Trophoblast cell (in vitro differentiated cells and primary cell): ENCODE data around the gene MTR.

Experiments used
- DNase-seq, 2 donors: peaks; one replicate each; pipeline ENCODE4 v3.0.0-alpha.2; 2016
- H2AFZ ChIP-seq: 2 replicates; pipeline ENCODE4 v1.6.1; 2013; ENCODE audit warnings: low read length, moderate library complexity, mild to moderate bottlenecking; ENCODE audit not compliant: insufficient read depth, poor library complexity
- H2AK5ac ChIP-seq: 2 replicates; pipeline ENCODE4 v1.6.1; 2013; ENCODE audit warnings: mild to moderate bottlenecking, low read length
- H2BK120ac ChIP-seq: 2 replicates; pipeline ENCODE4 v1.6.1; 2013; ENCODE audit warnings: low read length, mild to moderate bottlenecking, moderate library complexity; ENCODE audit not compliant: insufficient read depth, poor library complexity
- H2BK12ac ChIP-seq: 2 replicates; pipeline ENCODE4 v1.6.1; 2013; ENCODE audit warnings: mild to moderate bottlenecking, low read length, moderate library complexity
- H2BK5ac ChIP-seq: 2 replicates; pipeline ENCODE4 v1.6.1; 2013; ENCODE audit warnings: low read length, low read depth, moderate library complexity, mild to moderate bottlenecking; ENCODE audit not compliant: poor library complexity
- H3K14ac ChIP-seq: 2 replicates; pipeline ENCODE4 v1.6.1; 2013; ENCODE audit warnings: mild to moderate bottlenecking, low read length
- H3K18ac ChIP-seq: 2 replicates; pipeline ENCODE4 v1.6.1; 2013; ENCODE audit warnings: mild to moderate bottlenecking, low read length
- H3K23ac ChIP-seq: 2 replicates; pipeline ENCODE4 v1.6.1; 2013; ENCODE audit warnings: low read length
- H3K27ac ChIP-seq: 2 replicates; pipeline ENCODE4 v1.5.1; 2013; ENCODE audit warnings: low read depth, mild to moderate bottlenecking, inconsistent platforms, low read length, moderate library complexity
- H3K27me3 ChIP-seq: 2 replicates; pipeline ENCODE4 v1.6.1; 2013; ENCODE audit warnings: inconsistent platforms, mild to moderate bottlenecking, low read length, moderate library complexity; ENCODE audit not compliant: insufficient read depth
- H3K36me3 ChIP-seq, 2 experiments: 1 replicate in 1 of 2; 2 replicates in 1 of 2; pipeline ENCODE4 v1.6.1; 2013; ENCODE audit warnings: low read length in 2 of 2, mild to moderate bottlenecking in 2 of 2, moderate library complexity in 1 of 2; ENCODE audit not compliant: insufficient read depth in 2 of 2, control insufficient read depth in 1 of 2
- H3K4ac ChIP-seq: 2 replicates; pipeline ENCODE4 v1.6.1; 2013; ENCODE audit warnings: low read depth, mild to moderate bottlenecking, low read length, moderate library complexity
- H3K4me1 ChIP-seq, 2 experiments: 1 replicate in 1 of 2; 2 replicates in 1 of 2; pipeline ENCODE4 v1.6.1; 2013; ENCODE audit warnings: low read length in 2 of 2, mild to moderate bottlenecking in 2 of 2, moderate library complexity in 1 of 2; ENCODE audit not compliant: insufficient read depth in 2 of 2, control insufficient read depth in 1 of 2
- H3K4me2 ChIP-seq: 2 replicates; pipeline ENCODE4 v1.6.1; 2013; ENCODE audit warnings: inconsistent platforms, mild to moderate bottlenecking, low read length, moderate library complexity
- H3K4me3 ChIP-seq: 2 replicates; pipeline ENCODE4 v1.5.1; 2013; ENCODE audit warnings: mild to moderate bottlenecking, low read depth, low read length, inconsistent platforms
- H3K79me1 ChIP-seq: one replicate; pipeline ENCODE4 v1.6.1; 2013; ENCODE audit warnings: low read length
- H3K79me2 ChIP-seq: 2 replicates; pipeline ENCODE4 v1.6.1; 2013; ENCODE audit warnings: low read length, mild to moderate bottlenecking; ENCODE audit not compliant: control insufficient read depth, insufficient read depth, poor library complexity
- H3K9ac ChIP-seq: 2 replicates; pipeline ENCODE4 v1.6.1; 2013; ENCODE audit warnings: mild to moderate bottlenecking, low read length
- H3K9me3 ChIP-seq: 2 replicates; pipeline ENCODE4 v1.6.1; 2013; ENCODE audit warnings: low read depth, mild to moderate bottlenecking, control low read depth, inconsistent platforms, low read length; ENCODE audit not compliant: insufficient read depth
- H4K12ac ChIP-seq: 2 replicates; pipeline ENCODE4 v1.6.1; 2013; ENCODE audit warnings: low read depth, mild to moderate bottlenecking, low read length, moderate library complexity
- H4K8ac ChIP-seq: 2 replicates; pipeline ENCODE4 v1.6.1; 2013; ENCODE audit warnings: low read depth, mild to moderate bottlenecking, low read length, moderate library complexity
- H4K91ac ChIP-seq: one replicate; pipeline ENCODE4 v1.6.1; 2013; ENCODE audit warnings: low read depth, mild to moderate bottlenecking, low read length, moderate library complexity
- WGBS: extraction: QIAGEN DNeasy Blood & Tissue Kit; methylation state at CpG from one replicate; pipeline ENCODE4 v1.1.7; 2013; ENCODE audit warnings: missing lambda C conversion rate; ENCODE audit not compliant: insufficient read length, insufficient coverage; ENCODE audit errors: extremely low coverage; 5-methylcytosine and 5-hydroxymethylcytosine counted together

MTR gene

DNA sequence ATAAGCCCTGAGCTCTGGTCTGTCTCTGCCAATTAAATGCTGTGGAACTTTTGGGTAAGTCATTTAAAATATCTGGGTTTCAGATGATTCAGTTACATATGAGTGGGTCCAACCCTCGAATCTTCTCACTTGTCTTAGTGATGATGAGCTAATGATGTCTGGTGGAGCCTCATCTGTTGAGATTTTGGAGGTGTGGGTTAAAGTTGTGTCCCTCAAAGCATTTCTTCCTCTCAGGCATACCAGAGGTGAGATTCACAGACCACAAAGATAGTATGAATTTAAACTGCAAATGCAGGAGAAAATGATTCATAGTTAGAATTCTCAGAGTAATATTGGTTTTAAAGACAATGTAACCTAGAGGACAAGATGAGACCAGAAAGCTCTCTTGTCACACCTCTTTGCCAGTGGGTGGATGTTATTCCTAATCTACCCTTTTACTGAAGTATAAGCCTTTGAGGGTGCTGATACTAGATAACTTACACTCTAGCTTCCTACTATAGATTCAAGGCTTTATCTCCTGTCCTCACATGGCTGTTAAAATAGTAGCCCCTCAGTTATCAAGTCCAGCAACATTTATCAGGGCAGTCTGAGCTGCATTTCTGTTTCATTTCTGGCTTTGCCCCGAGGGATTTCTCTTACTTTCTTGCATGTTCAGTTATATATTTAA lies 118.4 kb downstream of the MTR start:
- no peak for DNase-seq
- Histone ChIP-seq H3K36me3 (peaks cover 0 to 3% of the 10 kb centered on the region in 2 experiments), H3K14ac (no peak overlapping the region), H2BK12ac (no peak overlapping the region), H3K27me3 (no peaks in the 10 kb centered on the region), H4K12ac (no peak overlapping the region), H4K8ac (no peak overlapping the region), H3K23ac (no peak overlapping the region), H4K91ac (no peak overlapping the region), H2BK120ac (no peak overlapping the region), H3K79me1 (no peaks in the 10 kb centered on the region), H3K4ac (no peak overlapping the region), H3K4me2 (no peak overlapping the region), H3K18ac (no peak overlapping the region), H3K4me1 (no peaks in the 10 kb centered on the region), H3K4me3 (no peak overlapping the region), H2AK5ac (no peak overlapping the region), H3K9me3 (no peaks in the 10 kb centered on the region), H3K9ac (no peak overlapping the region), H3K79me2 (no peaks in the 10 kb centered on the region), H2BK5ac (no peak overlapping the region), H3K27ac (no peak overlapping the region), H2AFZ (no peak overlapping the region)
- WGBS = no CpG with 5 or more reads among the region's 2 CpGs

- Histone ChIP-seq H2BK120ac (no peak overlapping the region), H3K79me1 (no peaks in the 10 kb centered on the region), H3K4me2 (no peak overlapping the region), H3K79me2 (no peaks in the 10 kb centered on the region), H3K14ac (no peak overlapping the region), H3K9me3 (peaks cover 1% of the 10 kb centered on the region), H3K36me3 (peaks cover 0 to 5% of the 10 kb centered on the region in 2 experiments), H2AK5ac (no peak overlapping the region), H3K4me3 (no peak overlapping the region), H3K4me1 (no peaks in the 10 kb centered on the region), H4K12ac (no peak overlapping the region), H3K4ac (no peak overlapping the region), H3K9ac (peak overlapping the region; percentile 40), H3K27ac (no peak overlapping the region), H2BK5ac (no peak overlapping the region), H4K91ac (no peak overlapping the region), H3K18ac (no peak overlapping the region), H4K8ac (no peak overlapping the region), H2AFZ (no peak overlapping the region), H3K27me3 (no peaks in the 10 kb centered on the region), H3K23ac (no peak overlapping the region), H2BK12ac (no peak overlapping the region)
- DNase-seq = no peak
- no CpG with 5 or more reads among the region's 2 CpGs for WGBS
These were observed 119.3 kb downstream of the MTR start for GRCh38 chr1:236914375-236914774.

GRCh38 chr1:236916131-236916800 lies 121.2 kb downstream of the MTR start:
- peak in 1 of 2 donors; percentile 30 for DNase-seq
- Histone ChIP-seq H3K79me2 (no peaks in the 10 kb centered on the region), H3K9me3 (peaks cover 3% of the 10 kb centered on the region), H2AK5ac (no peak overlapping the region), H3K14ac (no peak overlapping the region), H3K4me3 (no peak overlapping the region), H4K91ac (no peak overlapping the region), H2BK5ac (no peak overlapping the region), H3K79me1 (no peaks in the 10 kb centered on the region), H2AFZ (no peak overlapping the region), H3K4ac (no peak overlapping the region), H4K12ac (no peak overlapping the region), H3K36me3 (peaks cover 0 to 6% of the 10 kb centered on the region in 2 experiments), H2BK12ac (no peak overlapping the region), H3K18ac (no peak overlapping the region), H3K27me3 (no peaks in the 10 kb centered on the region), H2BK120ac (no peak overlapping the region), H3K9ac (no peak overlapping the region), H3K23ac (no peak overlapping the region), H3K4me2 (no peak overlapping the region), H3K4me1 (no peaks in the 10 kb centered on the region), H4K8ac (no peak overlapping the region), H3K27ac (no peak overlapping the region)
- WGBS = 100% methylated on average over 2 of the region's 5 CpGs

DNA sequence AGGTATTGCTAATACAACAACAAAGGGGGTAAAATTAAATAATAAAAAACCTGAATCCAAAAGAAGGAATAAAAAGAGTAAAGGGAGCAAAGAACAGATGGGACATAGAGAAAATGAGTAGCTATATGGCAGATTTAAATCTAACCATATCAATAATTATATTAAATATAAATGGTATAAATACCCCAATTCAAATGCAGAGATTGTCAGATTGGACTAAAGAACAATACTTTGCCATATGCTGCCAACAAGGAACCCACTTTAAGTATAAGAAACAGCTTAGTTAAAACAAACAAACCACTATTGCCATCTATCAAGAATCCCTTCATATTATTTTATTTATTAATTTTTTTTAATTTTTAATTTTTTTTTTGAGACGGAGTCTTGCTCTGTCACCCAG lies 122.4 kb downstream of the MTR start:
- Histone ChIP-seq H3K18ac (no peak overlapping the region), H2BK5ac (no peak overlapping the region), H4K91ac (no peak overlapping the region), H2BK120ac (no peak overlapping the region), H3K14ac (no peak overlapping the region), H3K23ac (no peak overlapping the region), H2BK12ac (no peak overlapping the region), H3K4me2 (no peak overlapping the region), H3K4me1 (no peaks in the 10 kb centered on the region), H3K27me3 (no peaks in the 10 kb centered on the region), H3K79me1 (no peaks in the 10 kb centered on the region), H3K4me3 (no peak overlapping the region), H2AK5ac (no peak overlapping the region), H3K4ac (no peak overlapping the region), H4K12ac (no peak overlapping the region), H3K27ac (no peak overlapping the region), H3K9ac (no peak overlapping the region), H4K8ac (no peak overlapping the region), H3K79me2 (no peaks in the 10 kb centered on the region), H3K36me3 (peaks cover 0 to 6% of the 10 kb centered on the region in 2 experiments), H2AFZ (no peak overlapping the region), H3K9me3 (peaks cover 3% of the 10 kb centered on the region)
- no peak for DNase-seq
- WGBS = no CpG with 5 or more reads among the region's 1 CpG
